HCT116 (cell line): ENCODE measurements around the gene GBGT1.

Source experiments
- ELF1 ChIP-seq: IDR thresholded peaks from 2 replicates; pipeline ENCODE4 v1.6.1; 2012; ENCODE audit warnings: low read depth, borderline replicate concordance
- EZH2 ChIP-seq: fragments of 200-600 bp; sonication (generic); IDR thresholded peaks from 2 replicates; pipeline ENCODE4 v1.6.1; 2017; ENCODE audit warnings: antibody characterized with exemption, mixed run types
- POLR2A ChIP-seq: IDR thresholded peaks from 2 replicates; pipeline ENCODE4 v1.7.0; 2011; ENCODE audit warnings: borderline replicate concordance; ENCODE audit not compliant: insufficient read depth, insufficient read length; ENCODE audit errors: extremely low read depth
- SRF ChIP-seq: IDR thresholded peaks from 2 replicates; pipeline ENCODE4 v1.6.1; 2012; ENCODE audit warnings: low read depth
- ZFX ChIP-seq: fragments of 450-650 bp; IDR thresholded peaks from 2 replicates; pipeline ENCODE4 v1.6.1; 2017
- TF ChIP-seq, protein P1 (sequence below), 3 experiments: fragments of 200-600 bp in 1 of 3; sonication (generic) in 1 of 3; IDR thresholded peaks in 2 of 3; conservative IDR thresholded peaks in 1 of 3; 2 replicates each; pipeline ENCODE4 v1.5.1; 2012 to 2017; ENCODE audit warnings: low read depth in 2 of 3, low read length in 2 of 3, antibody characterized with exemption in 1 of 3, borderline replicate concordance in 1 of 3, control low read depth in 1 of 3, mild to moderate bottlenecking in 1 of 3, mixed read lengths in 1 of 3, mixed run types in 1 of 3, moderate library complexity in 1 of 3; ENCODE audit not compliant: insufficient read depth in 1 of 3
- TF ChIP-seq, protein P2 (sequence below): IDR thresholded peaks from 2 replicates; pipeline ENCODE4 v1.6.1; 2012; ENCODE audit warnings: low read depth
- TF ChIP-seq, protein P3 (sequence below): IDR thresholded peaks from 2 replicates; pipeline ENCODE4 v1.6.1; 2012

DNA sequence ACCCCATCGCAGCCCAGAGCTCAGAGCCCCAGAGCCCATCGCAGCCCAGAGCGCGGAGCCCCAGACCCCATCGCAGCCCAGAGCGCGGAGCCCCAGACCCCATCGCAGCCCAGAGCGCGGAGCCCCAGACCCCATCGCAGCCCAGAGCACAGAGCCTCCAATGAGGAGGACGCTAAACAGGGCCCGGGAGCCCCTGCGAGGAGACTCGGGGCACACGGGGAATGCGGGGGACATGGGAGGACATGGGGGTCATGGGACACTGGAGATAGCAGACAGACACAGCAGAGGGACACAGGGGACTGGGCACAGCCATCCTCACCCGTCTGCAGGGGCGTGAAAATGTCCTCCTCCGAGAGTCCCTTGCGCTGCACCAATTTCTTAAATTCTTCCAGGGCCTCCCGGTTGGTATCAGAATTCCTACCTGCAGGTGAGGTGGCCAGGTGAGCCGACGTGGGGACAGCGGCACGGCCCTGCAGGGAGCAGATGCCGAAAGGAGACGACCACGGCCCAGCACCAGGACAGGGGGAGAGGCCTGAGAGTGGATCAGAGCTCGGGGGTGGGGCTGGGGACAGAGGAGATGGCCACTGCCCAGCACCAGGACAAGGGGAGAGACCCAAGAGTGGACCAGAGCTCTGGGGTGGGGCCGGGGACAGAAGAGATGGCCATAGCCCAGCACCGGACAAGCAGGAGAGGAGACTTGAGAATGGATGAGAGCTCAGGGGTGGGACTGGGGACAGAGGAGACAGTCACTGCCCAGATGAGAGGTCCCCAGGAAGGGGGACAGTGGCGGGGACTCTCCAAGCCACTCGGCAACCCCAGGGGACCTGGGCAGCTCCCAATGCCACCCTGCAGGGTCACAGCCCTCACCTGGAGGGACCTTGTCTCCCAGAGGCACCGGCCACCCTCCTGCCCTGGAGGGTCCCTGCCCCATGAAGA lies 42.5 kb upstream of the GBGT1 start:
- TF ChIP-seq, protein P1, sequence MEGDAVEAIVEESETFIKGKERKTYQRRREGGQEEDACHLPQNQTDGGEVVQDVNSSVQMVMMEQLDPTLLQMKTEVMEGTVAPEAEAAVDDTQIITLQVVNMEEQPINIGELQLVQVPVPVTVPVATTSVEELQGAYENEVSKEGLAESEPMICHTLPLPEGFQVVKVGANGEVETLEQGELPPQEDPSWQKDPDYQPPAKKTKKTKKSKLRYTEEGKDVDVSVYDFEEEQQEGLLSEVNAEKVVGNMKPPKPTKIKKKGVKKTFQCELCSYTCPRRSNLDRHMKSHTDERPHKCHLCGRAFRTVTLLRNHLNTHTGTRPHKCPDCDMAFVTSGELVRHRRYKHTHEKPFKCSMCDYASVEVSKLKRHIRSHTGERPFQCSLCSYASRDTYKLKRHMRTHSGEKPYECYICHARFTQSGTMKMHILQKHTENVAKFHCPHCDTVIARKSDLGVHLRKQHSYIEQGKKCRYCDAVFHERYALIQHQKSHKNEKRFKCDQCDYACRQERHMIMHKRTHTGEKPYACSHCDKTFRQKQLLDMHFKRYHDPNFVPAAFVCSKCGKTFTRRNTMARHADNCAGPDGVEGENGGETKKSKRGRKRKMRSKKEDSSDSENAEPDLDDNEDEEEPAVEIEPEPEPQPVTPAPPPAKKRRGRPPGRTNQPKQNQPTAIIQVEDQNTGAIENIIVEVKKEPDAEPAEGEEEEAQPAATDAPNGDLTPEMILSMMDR (IDR thresholded peaks at IDR 0.05 in 2 of 3, conservative IDR thresholded peaks at IDR 0.05 in 1 of 3; ENCODE audit: borderline replicate concordance in 1 of 3, insufficient read depth in 1 of 3, low read depth in 2 of 3, low read length in 2 of 3): no peak
- TF ChIP-seq ZFX: no peak
- TF ChIP-seq SRF: no peak
- TF ChIP-seq POLR2A: no peak
- TF ChIP-seq EZH2: no peak
- TF ChIP-seq ELF1: no peak
- TF ChIP-seq, protein P2, sequence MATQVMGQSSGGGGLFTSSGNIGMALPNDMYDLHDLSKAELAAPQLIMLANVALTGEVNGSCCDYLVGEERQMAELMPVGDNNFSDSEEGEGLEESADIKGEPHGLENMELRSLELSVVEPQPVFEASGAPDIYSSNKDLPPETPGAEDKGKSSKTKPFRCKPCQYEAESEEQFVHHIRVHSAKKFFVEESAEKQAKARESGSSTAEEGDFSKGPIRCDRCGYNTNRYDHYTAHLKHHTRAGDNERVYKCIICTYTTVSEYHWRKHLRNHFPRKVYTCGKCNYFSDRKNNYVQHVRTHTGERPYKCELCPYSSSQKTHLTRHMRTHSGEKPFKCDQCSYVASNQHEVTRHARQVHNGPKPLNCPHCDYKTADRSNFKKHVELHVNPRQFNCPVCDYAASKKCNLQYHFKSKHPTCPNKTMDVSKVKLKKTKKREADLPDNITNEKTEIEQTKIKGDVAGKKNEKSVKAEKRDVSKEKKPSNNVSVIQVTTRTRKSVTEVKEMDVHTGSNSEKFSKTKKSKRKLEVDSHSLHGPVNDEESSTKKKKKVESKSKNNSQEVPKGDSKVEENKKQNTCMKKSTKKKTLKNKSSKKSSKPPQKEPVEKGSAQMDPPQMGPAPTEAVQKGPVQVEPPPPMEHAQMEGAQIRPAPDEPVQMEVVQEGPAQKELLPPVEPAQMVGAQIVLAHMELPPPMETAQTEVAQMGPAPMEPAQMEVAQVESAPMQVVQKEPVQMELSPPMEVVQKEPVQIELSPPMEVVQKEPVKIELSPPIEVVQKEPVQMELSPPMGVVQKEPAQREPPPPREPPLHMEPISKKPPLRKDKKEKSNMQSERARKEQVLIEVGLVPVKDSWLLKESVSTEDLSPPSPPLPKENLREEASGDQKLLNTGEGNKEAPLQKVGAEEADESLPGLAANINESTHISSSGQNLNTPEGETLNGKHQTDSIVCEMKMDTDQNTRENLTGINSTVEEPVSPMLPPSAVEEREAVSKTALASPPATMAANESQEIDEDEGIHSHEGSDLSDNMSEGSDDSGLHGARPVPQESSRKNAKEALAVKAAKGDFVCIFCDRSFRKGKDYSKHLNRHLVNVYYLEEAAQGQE: no peak
- TF ChIP-seq, protein P3, sequence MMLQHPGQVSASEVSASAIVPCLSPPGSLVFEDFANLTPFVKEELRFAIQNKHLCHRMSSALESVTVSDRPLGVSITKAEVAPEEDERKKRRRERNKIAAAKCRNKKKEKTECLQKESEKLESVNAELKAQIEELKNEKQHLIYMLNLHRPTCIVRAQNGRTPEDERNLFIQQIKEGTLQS: no peak
